Duodenal mucosa (tissue), 2 donors: ENCODE data around the gene ASCL2.
"Not testable (repeated sequence)": the region's sequence is repeated elsewhere in the genome, so short reads cannot be mapped to it uniquely, and the experiment has no call there.

Experiments
- H3K27ac ChIP-seq: one replicate; pipeline ENCODE4 v1.7.0; 2013; ENCODE audit warnings: low read depth, low read length
- H3K27me3 ChIP-seq, 2 donors: one replicate each; pipeline ENCODE4 v1.7.0; 2013; ENCODE audit warnings: low read length in 2 of 2, control low read depth in 1 of 2; ENCODE audit not compliant: insufficient read depth in 2 of 2, control insufficient read depth in 1 of 2
- H3K36me3 ChIP-seq, 2 donors: one replicate each; pipeline ENCODE4 v1.7.0; 2013; ENCODE audit warnings: low read length in 2 of 2, control low read depth in 1 of 2; ENCODE audit not compliant: insufficient read depth in 2 of 2, control insufficient read depth in 1 of 2
- H3K4me1 ChIP-seq, 2 donors: one replicate each; pipeline ENCODE4 v1.7.0; 2013; ENCODE audit warnings: low read length in 2 of 2, control low read depth in 1 of 2; ENCODE audit not compliant: insufficient read depth in 2 of 2, control insufficient read depth in 1 of 2
- H3K4me3 ChIP-seq, 2 donors: one replicate each; pipeline ENCODE4 v1.7.0; 2013; ENCODE audit warnings: low read length in 2 of 2, low read depth in 1 of 2
- H3K9ac ChIP-seq, 2 donors: one replicate each; pipeline ENCODE4 v1.7.0; 2013; ENCODE audit warnings: low read length in 2 of 2, low read depth in 1 of 2
- H3K9me3 ChIP-seq, 2 donors: one replicate each; pipeline ENCODE4 v1.7.0; 2013; ENCODE audit warnings: low read length in 2 of 2, control low read depth in 1 of 2; ENCODE audit not compliant: control insufficient read depth in 1 of 2

The ASCL2 gene

DNA sequence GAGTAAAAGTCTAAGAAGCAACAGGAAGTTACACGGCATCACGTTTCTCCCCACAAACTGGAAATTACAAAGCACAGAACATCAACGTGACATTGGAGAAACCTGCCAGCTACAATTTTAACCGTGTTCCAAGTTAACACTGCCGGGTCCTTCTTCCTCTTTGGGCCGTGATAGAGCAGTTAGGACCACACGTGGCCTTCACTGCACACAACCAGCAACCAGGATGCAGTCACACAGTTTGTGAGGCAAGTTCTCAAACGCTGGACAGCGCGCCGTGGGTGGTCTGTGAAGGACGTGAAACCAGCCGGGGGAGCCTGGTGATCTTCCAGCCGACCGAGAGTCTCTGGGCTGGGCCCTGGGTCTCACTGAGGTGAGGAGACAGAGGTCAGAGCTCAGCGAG lies 16.7 kb upstream of the ASCL2 start:
- Histone ChIP-seq H3K4me1 (no peaks in the 10 kb centered on the region), H3K27ac (no peak overlapping the region), H3K9me3 (no peaks in the 10 kb centered on the region), H3K9ac (no peak overlapping the region), H3K36me3 (no peaks in the 10 kb centered on the region), H3K27me3 (peaks cover 3 to 4% of the 10 kb centered on the region in 2 donors), H3K4me3 (no peak overlapping the region)

DNA sequence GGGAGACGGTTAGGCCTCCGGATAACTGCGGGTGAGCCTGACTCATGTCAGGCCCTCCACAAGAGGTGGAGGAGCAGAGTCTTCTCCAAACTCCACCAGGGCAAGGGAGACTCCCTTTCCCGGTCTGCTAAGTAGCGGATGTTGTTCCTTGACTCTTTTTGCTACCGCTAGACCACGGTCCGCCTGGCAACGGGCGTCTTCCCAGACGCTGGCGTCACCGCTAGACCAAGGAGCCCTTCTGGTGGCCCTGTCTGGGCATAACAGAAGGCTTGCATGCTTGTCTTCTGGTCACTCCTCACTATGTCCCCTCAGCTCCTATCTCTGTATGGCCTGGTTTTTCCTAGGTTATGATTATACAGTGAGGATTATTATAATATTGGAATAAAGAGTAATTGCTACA lies 16.0 kb upstream of the ASCL2 start:
- not testable (repeated sequence) for H3K9ac ChIP-seq, H3K4me1 ChIP-seq, H3K4me3 ChIP-seq, H3K9me3 ChIP-seq, H3K36me3 ChIP-seq, H3K27ac ChIP-seq, H3K27me3 ChIP-seq

DNA sequence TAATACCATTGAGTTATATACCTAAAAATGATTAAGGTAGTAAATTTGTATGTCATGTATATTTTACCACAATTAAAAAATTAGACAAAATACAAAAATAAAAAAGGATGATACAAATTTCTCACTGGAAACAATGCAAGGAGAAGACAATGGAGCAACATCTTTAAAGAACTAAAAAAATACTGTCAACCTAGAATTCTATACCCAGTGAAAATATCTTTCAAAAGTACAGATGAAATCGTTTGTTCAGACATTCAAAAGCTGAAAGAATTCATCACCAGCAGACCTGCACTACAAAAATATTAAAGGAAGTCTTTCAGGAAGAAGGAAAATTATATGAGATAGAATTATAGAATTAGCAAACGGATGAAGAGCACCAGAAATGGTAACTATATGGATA lies 9.8 kb upstream of the ASCL2 start:
- Histone ChIP-seq H3K27me3 (peaks cover 0 to 5% of the 10 kb centered on the region in 2 donors), H3K9me3 (peaks cover 0 to 6% of the 10 kb centered on the region in 2 donors), H3K27ac (no peak overlapping the region)

DNA sequence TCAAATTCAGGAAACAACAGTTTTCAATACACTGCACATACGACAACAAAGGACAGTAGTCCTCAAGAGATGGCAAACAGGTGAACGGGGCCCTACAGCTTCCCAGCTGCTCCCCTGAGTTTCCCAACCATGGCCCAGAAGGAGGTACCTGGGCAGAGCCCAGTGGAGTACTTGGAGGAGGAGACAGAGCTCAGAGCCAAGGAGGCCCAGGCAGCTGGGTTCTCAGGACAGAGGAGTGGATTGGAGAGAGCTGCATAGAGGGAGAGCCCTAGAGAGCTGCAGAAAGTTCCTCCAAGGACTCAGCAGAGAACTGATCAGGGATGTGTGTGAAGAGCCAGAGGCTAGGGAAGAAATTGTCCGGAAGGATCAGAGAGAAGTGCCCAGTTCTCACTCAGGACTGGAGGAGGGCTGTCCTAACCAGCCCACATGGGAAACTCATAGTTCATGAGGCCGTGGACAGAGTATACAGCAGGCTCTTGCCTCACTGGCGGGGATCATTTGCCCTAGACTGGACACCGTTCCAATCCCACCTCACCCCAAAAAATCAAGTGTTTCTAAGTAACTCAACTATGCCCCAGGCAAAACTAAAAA lies 7.6 kb upstream of the ASCL2 start:
- no peak overlapping the region for H3K9ac ChIP-seq
- peaks cover 0 to 10% of the 10 kb centered on the region in 2 donors for H3K27me3 ChIP-seq
- H3K4me1 ChIP-seq: no peaks in the 10 kb centered on the region
- H3K9me3 ChIP-seq: peaks cover 0 to 6% of the 10 kb centered on the region in 2 donors
- H3K4me3 ChIP-seq: no peak overlapping the region
- no peaks in the 10 kb centered on the region for H3K36me3 ChIP-seq
- no peak overlapping the region for H3K27ac ChIP-seq

More for the DNA sequence above, 9.8 kb upstream of the ASCL2 start:
- H3K36me3 ChIP-seq: no peaks in the 10 kb centered on the region
- no peak overlapping the region for H3K4me3 ChIP-seq
- H3K4me1 ChIP-seq: no peaks in the 10 kb centered on the region
- no peak overlapping the region for H3K9ac ChIP-seq

DNA sequence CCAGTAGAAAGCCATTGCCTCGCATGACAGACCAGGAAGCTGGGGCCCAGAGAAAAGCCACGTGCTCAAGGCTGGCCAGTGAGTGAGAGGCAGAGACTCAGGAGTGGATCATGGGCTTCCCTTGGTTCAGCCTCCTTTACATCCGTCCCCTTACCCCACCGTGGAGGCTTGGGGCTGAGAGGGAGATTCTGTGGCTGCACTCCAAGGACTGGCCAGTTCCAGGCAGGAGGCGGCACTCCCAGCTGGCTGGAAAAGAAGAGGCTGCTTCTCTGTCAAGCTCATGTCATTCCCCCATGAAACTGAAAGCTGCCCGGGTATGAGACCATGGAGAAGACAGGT lies 6.6 kb upstream of the ASCL2 start:
- Histone ChIP-seq H3K36me3 (no peaks in the 10 kb centered on the region), H3K4me3 (no peak overlapping the region), H3K4me1 (no peaks in the 10 kb centered on the region), H3K27me3 (peaks cover 0 to 10% of the 10 kb centered on the region in 2 donors), H3K27ac (no peak overlapping the region), H3K9ac (no peak overlapping the region), H3K9me3 (peaks cover 0 to 6% of the 10 kb centered on the region in 2 donors)

DNA sequence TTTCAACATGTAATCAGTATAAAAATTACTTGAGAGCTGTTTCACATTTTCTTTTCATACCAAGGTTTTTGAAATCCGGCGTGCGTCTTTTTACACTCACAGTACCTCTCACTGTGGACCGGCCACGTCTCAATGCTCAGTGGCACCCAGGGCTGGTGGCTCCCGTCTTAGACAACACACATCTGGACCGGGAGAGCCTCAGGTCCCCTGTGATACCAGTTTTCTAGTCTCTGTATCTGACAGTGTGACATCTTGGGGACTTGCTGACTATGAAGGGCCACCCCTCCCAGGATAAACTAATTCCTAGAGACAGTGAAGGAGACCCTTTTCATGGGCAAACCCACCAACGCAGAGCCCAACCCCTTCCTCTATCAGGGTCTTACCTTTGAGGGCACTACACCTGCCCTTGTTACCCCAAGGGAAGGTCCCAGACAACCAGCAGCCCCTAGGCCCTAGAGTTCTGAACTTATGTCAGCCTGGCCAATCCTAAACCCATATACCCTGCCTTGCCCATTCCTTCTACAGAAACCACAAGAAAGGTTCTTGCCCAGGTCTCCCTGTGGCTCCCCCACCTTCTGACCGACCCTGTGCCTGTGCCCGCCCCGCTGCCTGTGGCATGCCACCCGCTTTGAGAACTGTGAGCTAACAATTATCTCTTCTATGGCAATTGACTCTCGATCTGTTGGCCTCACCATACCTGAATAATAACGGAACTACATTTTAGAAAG lies 6.1 kb upstream of the ASCL2 start:
- Histone ChIP-seq H3K27me3 (peaks cover 0 to 14% of the 10 kb centered on the region in 2 donors), H3K4me3 (no peak overlapping the region)

DNA sequence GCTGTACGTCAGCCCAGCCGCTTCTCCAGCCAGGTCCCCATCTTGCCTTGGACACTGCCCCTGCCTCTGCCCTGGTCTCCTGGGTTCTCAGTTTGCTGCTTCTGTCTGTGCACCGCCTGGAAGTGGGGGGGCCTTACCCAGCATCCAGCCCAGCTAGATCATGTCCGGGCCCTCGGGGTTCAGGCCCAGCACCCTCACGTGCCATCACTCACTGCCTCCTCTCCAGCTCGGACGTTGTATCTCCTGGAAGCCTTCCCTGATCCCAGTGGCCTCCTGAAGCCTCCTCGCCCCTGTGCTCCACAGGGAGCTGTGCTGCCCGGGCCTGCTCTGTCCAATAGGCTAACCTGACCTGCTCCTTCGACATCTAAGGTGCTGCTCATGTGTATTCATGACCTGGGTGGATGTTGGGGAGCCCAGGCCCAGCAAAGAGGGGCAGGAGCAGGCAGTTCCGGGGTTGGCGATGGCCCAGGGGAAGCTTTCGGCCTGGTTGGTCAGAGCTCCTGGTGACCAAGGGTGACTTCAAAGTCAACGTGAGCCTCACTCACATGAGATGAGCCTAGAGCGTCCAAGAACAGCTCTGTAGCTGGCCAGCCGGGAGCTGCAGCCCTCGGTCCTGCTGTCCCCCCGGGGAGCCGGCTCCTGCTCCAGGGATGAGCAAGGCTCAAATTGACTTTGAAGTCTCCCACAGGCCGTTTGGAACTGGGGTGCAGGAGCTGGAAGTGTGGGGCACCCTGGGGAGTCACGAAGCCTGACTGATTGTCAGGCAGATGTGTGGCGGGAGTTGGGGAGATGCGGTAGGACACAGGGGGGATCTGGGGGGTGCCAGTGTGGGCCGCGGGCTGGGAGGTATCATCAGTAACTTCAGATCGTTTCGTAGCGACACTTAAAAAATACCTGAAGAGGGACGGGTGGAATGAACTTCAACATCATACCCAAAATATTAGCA lies 5.2 kb upstream of the ASCL2 start:
- Histone ChIP-seq H3K9ac (no peak overlapping the region), H3K9me3 (peaks cover 0 to 6% of the 10 kb centered on the region in 2 donors), H3K27me3 (peaks cover 0 to 20% of the 10 kb centered on the region in 2 donors), H3K4me3 (no peak overlapping the region), H3K4me1 (peaks cover 0 to 5% of the 10 kb centered on the region in 2 donors), H3K27ac (no peak overlapping the region), H3K36me3 (no peaks in the 10 kb centered on the region)

More for the DNA sequence above, 6.1 kb upstream of the ASCL2 start:
- Histone ChIP-seq H3K27ac (no peak overlapping the region), H3K4me1 (no peaks in the 10 kb centered on the region), H3K36me3 (no peaks in the 10 kb centered on the region), H3K9ac (no peak overlapping the region), H3K9me3 (peaks cover 0 to 6% of the 10 kb centered on the region in 2 donors)

DNA sequence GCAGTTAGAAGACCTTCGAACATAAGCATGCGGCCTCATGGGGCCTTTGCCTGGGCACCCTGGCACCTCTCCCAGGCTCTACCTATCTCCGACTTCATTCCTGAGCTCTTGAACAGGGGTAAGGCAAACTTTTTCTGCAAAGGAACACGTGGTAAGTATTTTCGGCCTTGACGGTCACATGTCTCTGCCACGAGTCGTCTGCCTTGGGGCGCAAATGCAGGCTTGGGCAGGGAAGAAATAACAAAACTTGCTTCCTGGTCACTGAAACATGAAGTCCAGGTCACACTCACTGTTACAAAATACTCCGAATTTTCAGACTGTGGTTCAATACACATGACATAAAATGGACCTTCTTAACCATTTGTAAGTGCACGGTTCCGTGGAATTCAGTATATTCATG lies 3.4 kb upstream of the ASCL2 start:
- Histone ChIP-seq H3K9ac (no peak overlapping the region), H3K4me1 (peaks cover 0 to 13% of the 10 kb centered on the region in 2 donors), H3K27me3 (peaks cover 0 to 22% of the 10 kb centered on the region in 2 donors), H3K4me3 (no peak overlapping the region), H3K27ac (no peak overlapping the region), H3K36me3 (no peaks in the 10 kb centered on the region), H3K9me3 (no peaks in the 10 kb centered on the region)

DNA sequence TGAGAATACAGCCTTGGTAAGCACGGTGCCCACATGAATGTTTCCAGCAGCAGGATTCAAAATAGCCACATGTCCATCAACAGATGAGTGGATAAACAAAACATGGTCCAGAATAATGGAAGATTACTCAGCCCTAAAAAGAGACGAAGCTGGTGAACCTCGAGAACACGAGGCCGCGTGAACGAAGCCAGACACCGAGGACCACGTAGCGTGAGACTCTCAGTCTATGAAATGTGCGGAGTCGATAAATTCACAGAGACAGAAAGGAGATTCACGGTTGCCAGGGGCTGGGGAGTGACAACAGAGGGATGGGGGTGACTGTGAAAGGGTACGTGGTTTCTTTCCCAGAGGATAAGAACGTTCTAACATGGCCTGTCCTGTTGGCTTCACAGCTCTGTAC lies 2.9 kb upstream of the ASCL2 start:
- Histone ChIP-seq H3K36me3 (no peaks in the 10 kb centered on the region), H3K4me1 (peaks cover 0 to 17% of the 10 kb centered on the region in 2 donors), H3K27ac (no peak overlapping the region), H3K9ac (no peak overlapping the region), H3K4me3 (no peak overlapping the region), H3K27me3 (peaks cover 0 to 24% of the 10 kb centered on the region in 2 donors), H3K9me3 (no peaks in the 10 kb centered on the region)

DNA sequence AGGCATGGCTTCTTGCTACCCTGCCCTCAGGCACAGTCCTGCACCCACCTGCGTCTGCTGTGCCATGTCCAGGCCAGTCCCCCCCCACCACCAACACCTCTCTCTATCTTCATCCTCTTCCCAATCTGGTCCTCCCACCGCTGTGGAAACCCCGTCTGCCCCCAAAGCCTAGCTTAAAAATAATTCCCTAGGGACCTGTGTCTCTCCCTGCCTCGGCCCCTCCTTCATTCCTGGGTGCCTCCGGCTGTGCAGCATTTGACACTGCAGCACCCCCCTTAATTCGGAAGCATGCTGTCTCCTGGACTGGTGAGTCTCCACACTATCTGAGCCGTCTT lies 2.5 kb upstream of the ASCL2 start:
- no peak overlapping the region for H3K27ac ChIP-seq
- no peaks in the 10 kb centered on the region for H3K9me3 ChIP-seq
- peaks cover 0 to 21% of the 10 kb centered on the region in 2 donors for H3K27me3 ChIP-seq
- no peaks in the 10 kb centered on the region for H3K36me3 ChIP-seq
- peaks cover 0 to 21% of the 10 kb centered on the region in 2 donors for H3K4me1 ChIP-seq
- no peak overlapping the region for H3K4me3 ChIP-seq
- H3K9ac ChIP-seq: no peak overlapping the region
